Fibroblast of lung (primary cell): ENCODE measurements around the gene SAMD7. TPM values are rescaled to one million over a fixed set of nuclear protein-coding genes. Genes with fewer than 3 reads are reported as not detected.

ENCODE experiments used
- DNase-seq, 2 donors: peaks; one replicate each; pipeline versions ENCODE4 v3.0.0 to v3.0.0-alpha.2; 2010; ENCODE audit warnings: low read depth in 2 of 2
- H2AFZ ChIP-seq: 2 replicates; pipeline ENCODE4 v1.5.1; 2012; ENCODE audit warnings: low read length, control low read depth, inconsistent platforms
- H3K27ac ChIP-seq: 2 replicates; pipeline ENCODE4 v1.5.1; 2011; ENCODE audit warnings: low read length, control low read depth; ENCODE audit not compliant: insufficient read depth
- H3K27me3 ChIP-seq: 2 replicates; pipeline ENCODE4 v1.5.1; 2011; ENCODE audit warnings: mild to moderate bottlenecking, low read length; ENCODE audit not compliant: control insufficient read depth, insufficient read depth
- H3K36me3 ChIP-seq: 2 replicates; pipeline ENCODE4 v1.5.1; 2011; ENCODE audit warnings: low read length; ENCODE audit not compliant: control insufficient read depth, insufficient read depth
- H3K4me1 ChIP-seq: 2 replicates; pipeline ENCODE4 v1.5.1; 2011; ENCODE audit warnings: low read length; ENCODE audit not compliant: control insufficient read depth, insufficient read depth; ENCODE audit errors: extremely low read depth
- H3K4me2 ChIP-seq: 2 replicates; pipeline ENCODE4 v1.5.1; 2011; ENCODE audit warnings: low read length, control low read depth; ENCODE audit not compliant: insufficient read depth; ENCODE audit errors: extremely low read depth
- H3K4me3 ChIP-seq, 4 experiments: fragments of 200-600 bp in 1 of 4; sonication (generic) in 1 of 4; replicated peaks in 1 of 4; 2 replicates each; pipeline ENCODE4 v1.5.1; 2011 to 2016; ENCODE audit warnings: low read length in 4 of 4, low read depth in 3 of 4, mild to moderate bottlenecking in 3 of 4, control low read depth in 2 of 4, inconsistent platforms in 1 of 4, mixed read lengths in 1 of 4; ENCODE audit not compliant: insufficient read depth in 1 of 4; ENCODE audit errors: control extremely low read depth in 1 of 4
- H3K79me2 ChIP-seq: 2 replicates; pipeline ENCODE4 v1.5.1; 2012; ENCODE audit warnings: mild to moderate bottlenecking, low read length, inconsistent platforms; ENCODE audit not compliant: control insufficient read depth, insufficient read depth
- H3K9ac ChIP-seq: 2 replicates; pipeline ENCODE4 v1.5.1; 2011; ENCODE audit warnings: mild to moderate bottlenecking, low read length, control low read depth; ENCODE audit not compliant: insufficient read depth
- H3K9me3 ChIP-seq: 2 replicates; pipeline ENCODE4 v1.5.1; 2012; ENCODE audit warnings: low read depth, low read length; ENCODE audit not compliant: control insufficient read depth, insufficient read depth
- H4K20me1 ChIP-seq: 2 replicates; pipeline ENCODE4 v1.5.1; 2011; ENCODE audit warnings: low read length; ENCODE audit not compliant: control insufficient read depth, insufficient read depth; ENCODE audit errors: extremely low read depth
- CTCF ChIP-seq, 2 donors: IDR thresholded peaks in 1 of 2; conservative IDR thresholded peaks in 1 of 2; 1 replicate in 1 of 2; 2 replicates in 1 of 2; pipeline ENCODE4 v1.5.1; 2011 to 2012; ENCODE audit warnings: low read length in 2 of 2, control low read depth in 1 of 2, inconsistent platforms in 1 of 2, low read depth in 1 of 2, mild to moderate bottlenecking in 1 of 2
- EZH2 ChIP-seq: IDR thresholded peaks from 2 replicates; pipeline ENCODE4 v1.5.1; 2012; ENCODE audit warnings: low read length, control low read depth, mild to moderate bottlenecking; ENCODE audit errors: missing control alignments
- polyA plus RNA-seq, 2 donors: library from polyadenylated mRNA; depleted of rRNA in 1 of 2; stranded (reverse) in 1 of 2; unstranded in 1 of 2; fragments of >200 nt; gene quantifications; 2 replicates each; pipeline ENCODE4 v1.2.1, GENCODE V29; 2011 to 2012; ENCODE audit warnings: missing spikeins in 1 of 2
- total RNA-seq: library from RNA; depleted of rRNA; stranded (reverse); fragments of >200 nt; gene quantifications from 2 replicates; pipeline ENCODE4 v1.2.1, GENCODE V29; 2014

The SAMD7 gene
- total and polyA plus RNA-seq, 2 donors (not counting 1 experiment from before 2014, with no cell fraction given) = not detected

GRCh38 chr3:169953462-169954141, 42.2 kb downstream of the SAMD7 start:
- no peak overlapping the region for H3K9ac ChIP-seq
- no peaks in the 10 kb centered on the region for H3K4me1 ChIP-seq
- TF ChIP-seq CTCF (conservative IDR thresholded peaks at IDR 0.05 in 1 of 2, IDR thresholded peaks at IDR 0.05 in 1 of 2; ENCODE audit: low read depth in 1 of 2, low read length in 2 of 2) = no peak
- TF ChIP-seq EZH2 = no peak
- no peaks in the 10 kb centered on the region for H3K9me3 ChIP-seq
- H3K27ac ChIP-seq = no peak overlapping the region
- no peaks in the 10 kb centered on the region for H3K79me2 ChIP-seq
- H2AFZ ChIP-seq = no peak overlapping the region
- H3K27me3 ChIP-seq = peaks cover 3% of the 10 kb centered on the region
- H4K20me1 ChIP-seq = no peaks in the 10 kb centered on the region
- H3K36me3 ChIP-seq = no peaks in the 10 kb centered on the region
- peak in 1 of 2 donors; percentile 64 for DNase-seq
- no peak overlapping the region for H3K4me2 ChIP-seq
- H3K4me3 ChIP-seq = no peak overlapping the region

- Histone ChIP-seq H3K36me3 (no peaks in the 10 kb centered on the region), H3K4me1 (no peaks in the 10 kb centered on the region), H3K4me3 (no peak overlapping the region), H3K27me3 (peaks cover 5% of the 10 kb centered on the region), H3K9me3 (no peaks in the 10 kb centered on the region), H3K79me2 (no peaks in the 10 kb centered on the region), H3K9ac (no peak overlapping the region), H3K4me2 (no peak overlapping the region), H4K20me1 (no peaks in the 10 kb centered on the region), H2AFZ (no peak overlapping the region), H3K27ac (no peak overlapping the region)
- TF ChIP-seq EZH2 (no peak), CTCF (conservative IDR thresholded peaks at IDR 0.05 in 1 of 2, IDR thresholded peaks at IDR 0.05 in 1 of 2; ENCODE audit: low read depth in 1 of 2, low read length in 2 of 2) (no peak)
- no peak for DNase-seq
Observed at GRCh38 chr3:169954142-169954756, 42.9 kb downstream of the SAMD7 start.

- H3K79me2 ChIP-seq = no peaks in the 10 kb centered on the region
- no peaks in the 10 kb centered on the region for H4K20me1 ChIP-seq
- H3K4me3 ChIP-seq = no peak overlapping the region
- no peaks in the 10 kb centered on the region for H3K4me1 ChIP-seq
- DNase-seq = no peak
- H3K9me3 ChIP-seq = no peaks in the 10 kb centered on the region
- H3K27me3 ChIP-seq = peaks cover 13% of the 10 kb centered on the region
- H3K27ac ChIP-seq = no peak overlapping the region
- H3K36me3 ChIP-seq = no peaks in the 10 kb centered on the region
- no peak overlapping the region for H2AFZ ChIP-seq
- no peak overlapping the region for H3K4me2 ChIP-seq
- TF ChIP-seq CTCF (conservative IDR thresholded peaks at IDR 0.05 in 1 of 2, IDR thresholded peaks at IDR 0.05 in 1 of 2; ENCODE audit: low read depth in 1 of 2, low read length in 2 of 2) (no peak), EZH2 (no peak)
- H3K9ac ChIP-seq = no peak overlapping the region
Observed at GRCh38 chr3:169955406-169955805, 44.0 kb downstream of the SAMD7 start.
